Measurements from ENCODE around the gene CREBRF.
A peak's percentile ranks its signal among the peaks of the same experiment; 100 is the strongest.
"Not testable (repeated sequence)": the region's sequence is repeated elsewhere in the genome, so short reads cannot be mapped to it uniquely, and the experiment has no call there.

The CREBRF gene

GRCh38 chr5:173078878-173079277 lies 22.7 kb downstream of the CREBRF start:
- no peak for DNase-seq (ENCODE audit: low read depth, low spot score)

- DNase-seq (ENCODE audit: low read depth, low spot score) = no peak
Observed at GRCh38 chr5:173089581-173089980, 33.4 kb downstream of the CREBRF start.

- DNase-seq (ENCODE audit: low read depth, low spot score) = no peak
Observed at GRCh38 chr5:173090639-173091038, 34.5 kb downstream of the CREBRF start.

- DNase-seq (ENCODE audit: low read depth, low spot score) = no peak
Observed at GRCh38 chr5:173091981-173092380, 35.8 kb downstream of the CREBRF start.

GRCh38 chr5:173093606-173094005 lies 37.5 kb downstream of the CREBRF start:
- DNase-seq (ENCODE audit: low read depth, low spot score) = no peak

- DNase-seq (ENCODE audit: low read depth, low spot score) = peak; percentile 26
Observed at GRCh38 chr5:173094012-173094661, 38.0 kb downstream of the CREBRF start.

- no peak for DNase-seq (ENCODE audit: low read depth, low spot score)
Observed at GRCh38 chr5:173098787-173099186, 42.6 kb downstream of the CREBRF start.

- no peak for DNase-seq (ENCODE audit: low read depth, low spot score)
Observed at GRCh38 chr5:173099461-173099860, 43.3 kb downstream of the CREBRF start.

- DNase-seq (ENCODE audit: low read depth, low spot score) = no peak
Observed at GRCh38 chr5:173101245-173101644, 45.1 kb downstream of the CREBRF start.

- no peak for DNase-seq (ENCODE audit: low read depth, low spot score)
Observed at GRCh38 chr5:173103411-173103810, 47.3 kb downstream of the CREBRF start.

GRCh38 chr5:173108914-173109313 lies 52.8 kb downstream of the CREBRF start:
- DNase-seq (ENCODE audit: low read depth, low spot score) = no peak

GRCh38 chr5:173114536-173114935 lies 58.4 kb downstream of the CREBRF start:
- DNase-seq (ENCODE audit: low read depth, low spot score) = no peak

- no peak for DNase-seq (ENCODE audit: low read depth, low spot score)
Observed at GRCh38 chr5:173119719-173120118, 63.6 kb downstream of the CREBRF start.

- DNase-seq (ENCODE audit: low read depth, low spot score) = no peak
Observed at GRCh38 chr5:173123416-173123815, 67.3 kb downstream of the CREBRF start.

GRCh38 chr5:173132166-173132565 lies 76.0 kb downstream of the CREBRF start:
- not testable (repeated sequence) for DNase-seq (ENCODE audit: low read depth, low spot score)

GRCh38 chr5:173138707-173139106 lies 82.6 kb downstream of the CREBRF start:
- DNase-seq (ENCODE audit: low read depth, low spot score) = no peak

- no peak for DNase-seq (ENCODE audit: low read depth, low spot score)
Observed at GRCh38 chr5:173139631-173140030, 83.5 kb downstream of the CREBRF start.

- no peak for DNase-seq (ENCODE audit: low read depth, low spot score)
Observed at GRCh38 chr5:173140769-173141168, 84.6 kb downstream of the CREBRF start.

- no peak for DNase-seq (ENCODE audit: low read depth, low spot score)
Observed at GRCh38 chr5:173143567-173143966, 87.4 kb downstream of the CREBRF start.

- DNase-seq (ENCODE audit: low read depth, low spot score) = peak; percentile 65
Observed at GRCh38 chr5:173144200-173145176, 88.3 kb downstream of the CREBRF start, which contains the start of gene BNIP1. Gene BNIP1, plus strand, starts transcription at chr5:173144531. Its CDS starts 15 bp downstream, at chr5:173144546.

- no peak for DNase-seq (ENCODE audit: low read depth, low spot score)
Observed at GRCh38 chr5:173148354-173148753, 92.2 kb downstream of the CREBRF start.

- DNase-seq (ENCODE audit: low read depth, low spot score) = no peak
Observed at GRCh38 chr5:173152547-173152946, 96.4 kb downstream of the CREBRF start.

- DNase-seq (ENCODE audit: low read depth, low spot score) = no peak
Observed at GRCh38 chr5:173153842-173154241, 97.7 kb downstream of the CREBRF start.
